GM18505 (cell line): ENCODE measurements around the gene LAIR2.
"Not testable (repeated sequence)": the region's sequence is repeated elsewhere in the genome, so short reads cannot be mapped to it uniquely, and the experiment has no call there.

Experiments
- ATAC-seq: cut with Tn5 transposase; IDR thresholded peaks from one replicate; pipeline ENCODE4 v1.9.1; 2021; ENCODE audit not compliant: unreplicated experiment
- POLR2A ChIP-seq: IDR thresholded peaks from 4 replicates; pipeline ENCODE4 v1.6.1; 2011; ENCODE audit warnings: borderline replicate concordance; ENCODE audit not compliant: insufficient read depth, insufficient read length; ENCODE audit errors: extremely low read depth

The LAIR2 gene

DNA sequence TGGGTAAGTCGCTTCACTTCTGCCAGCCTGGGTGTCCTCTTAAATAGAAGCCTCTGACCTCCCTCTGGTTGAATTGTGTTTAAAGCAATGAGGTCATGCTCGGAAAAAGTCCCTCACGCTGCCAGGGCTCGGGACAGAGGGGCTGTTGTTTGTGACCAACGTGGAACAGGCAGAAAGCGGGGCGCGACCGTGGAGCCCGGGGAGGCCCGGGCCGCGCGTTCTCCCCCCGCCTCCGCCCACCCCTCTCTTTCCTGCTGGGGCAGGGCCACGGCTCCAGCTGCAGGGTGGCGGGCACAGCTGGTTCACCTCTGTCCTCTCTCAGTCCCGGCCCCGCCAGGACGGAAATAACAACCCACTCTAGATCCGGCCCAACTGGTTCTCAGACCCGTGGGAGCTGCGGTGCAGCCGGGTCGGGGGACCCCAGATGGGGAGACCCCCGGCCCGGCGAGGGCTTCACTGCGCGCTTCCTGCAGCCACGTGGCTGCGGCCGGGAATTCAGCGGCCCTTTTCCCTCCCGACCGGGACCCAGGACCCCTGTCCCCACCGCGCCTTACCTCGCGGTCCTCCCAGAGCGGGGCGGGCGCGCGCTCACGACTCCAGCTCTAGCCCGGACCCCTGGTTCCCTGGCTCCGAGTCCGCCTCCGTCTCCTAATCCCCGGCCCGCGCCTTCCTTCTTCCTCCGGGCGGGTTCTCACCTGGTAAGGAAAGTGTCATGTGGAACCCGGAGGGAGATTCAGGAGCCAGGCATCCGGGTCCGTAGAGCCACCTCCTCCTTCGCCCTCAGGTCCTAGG, 31.4 kb upstream of the LAIR2 start:
- ATAC-seq, result no peak
- TF ChIP-seq POLR2A, result no peak

DNA sequence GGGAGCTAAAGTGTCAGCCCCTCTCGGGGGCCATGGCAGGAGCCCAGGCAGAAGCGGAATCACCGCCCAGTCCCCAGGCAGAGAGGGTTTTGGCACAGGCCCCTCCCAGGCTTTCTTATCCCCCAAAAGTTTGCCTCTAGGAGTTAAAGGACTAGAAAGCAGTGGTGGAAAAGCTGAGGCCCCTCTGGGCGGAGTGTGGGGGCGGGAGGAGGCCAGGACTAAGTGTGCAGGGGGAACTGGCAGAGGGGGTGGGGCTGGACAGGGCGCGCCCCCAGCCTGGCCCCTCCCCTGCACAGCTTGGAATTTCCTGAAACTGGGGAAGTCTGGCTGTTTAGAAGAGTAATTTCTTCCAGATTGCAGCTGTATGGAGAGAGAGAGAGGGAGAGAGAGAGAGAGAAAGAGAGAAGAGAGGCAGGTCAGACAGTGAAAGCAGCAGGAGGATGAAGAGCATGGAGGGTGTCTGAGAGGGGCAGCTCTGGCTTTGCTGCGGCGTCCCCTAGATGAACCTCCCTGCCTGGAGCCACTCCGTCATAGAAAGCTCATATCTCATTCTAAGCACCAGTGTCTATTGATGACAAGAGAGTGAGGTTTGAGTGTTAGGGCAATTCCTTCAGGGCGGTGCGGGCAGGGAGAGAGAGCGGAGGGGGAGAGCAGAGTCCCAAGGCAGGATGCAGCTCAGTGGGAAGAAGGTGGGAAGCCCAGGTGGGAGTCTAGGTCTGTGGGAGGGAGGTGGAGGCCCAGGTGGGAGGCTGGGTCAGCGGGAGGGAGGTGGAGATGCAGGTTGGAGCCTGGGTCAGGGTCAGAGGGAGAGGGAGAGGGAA, 29.4 kb upstream of the LAIR2 start, which contains the start of gene CDC42EP5:
Gene CDC42EP5, minus strand, starts transcription at position 226 of the 821 bp plus-strand sequence. CDS start 7,749 bp downstream, outside the sequence.
- no peak for ATAC-seq
- TF ChIP-seq POLR2A, result no peak

DNA sequence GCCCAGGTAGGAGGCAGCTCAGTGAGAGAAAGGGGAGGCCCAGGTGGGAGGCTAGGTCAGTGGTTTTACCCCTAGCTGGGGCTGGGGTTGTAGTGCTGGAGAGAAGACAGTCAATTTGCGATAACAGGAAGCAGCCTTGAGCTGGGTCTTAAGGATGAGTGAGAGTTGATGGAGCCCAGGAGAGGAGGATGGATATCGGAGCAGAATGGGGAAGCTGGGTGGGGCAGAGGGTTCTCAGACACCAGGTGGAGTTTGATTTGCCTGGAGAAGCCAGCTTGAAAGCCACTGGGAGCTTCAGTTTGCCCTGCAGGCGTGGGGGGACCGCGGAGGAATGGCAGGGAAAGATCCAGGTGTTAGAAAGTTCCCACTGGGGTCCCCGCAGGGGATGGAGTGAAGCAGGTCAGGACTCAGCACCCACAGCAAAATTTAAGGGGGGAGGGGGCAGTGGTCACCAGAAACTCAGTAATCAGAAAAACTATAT, 28.7 kb upstream of the LAIR2 start:
- no peak for ATAC-seq
- TF ChIP-seq POLR2A, result no peak

DNA sequence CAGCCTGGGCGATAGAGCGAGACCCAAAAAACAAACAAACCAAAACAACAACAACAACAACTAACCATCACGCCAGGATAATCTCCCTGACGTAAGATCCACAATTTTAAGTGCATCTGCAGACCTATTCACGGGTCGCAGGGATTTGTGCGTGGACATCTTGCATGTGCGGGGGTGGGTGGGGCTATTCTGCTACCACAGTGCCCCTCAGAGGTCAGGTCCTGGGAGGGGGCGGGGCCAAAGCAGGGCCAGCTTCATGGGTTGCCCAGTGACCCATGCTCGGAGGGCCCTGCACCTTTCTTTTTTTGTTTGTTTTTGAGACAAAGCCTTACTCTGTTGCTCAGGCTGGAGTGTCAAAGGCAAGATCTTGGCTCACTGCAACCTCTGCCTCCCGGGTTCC, 26.9 kb upstream of the LAIR2 start:
- no peak for TF ChIP-seq POLR2A
- ATAC-seq, result no peak

DNA sequence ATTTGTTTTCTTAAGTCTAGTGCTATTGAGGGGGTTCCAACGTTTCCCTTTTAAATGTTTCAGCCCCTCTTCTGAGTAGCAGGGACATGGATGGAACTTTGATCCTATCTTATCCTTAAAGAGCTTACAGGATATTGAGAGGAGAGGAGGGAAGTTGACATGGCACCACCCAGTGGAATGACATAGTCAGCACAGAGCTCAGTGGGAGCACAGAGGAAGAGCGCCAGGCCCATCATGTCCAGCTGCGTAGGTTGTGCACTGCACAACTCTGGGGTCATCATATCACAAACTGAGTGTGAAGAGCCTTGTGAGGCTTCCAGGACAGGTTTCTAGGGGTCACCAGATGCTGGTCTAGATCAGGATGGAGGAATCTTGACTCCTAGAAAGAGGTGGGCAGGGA, 25.0 kb upstream of the LAIR2 start:
- no peak for ATAC-seq
- no peak for TF ChIP-seq POLR2A

DNA sequence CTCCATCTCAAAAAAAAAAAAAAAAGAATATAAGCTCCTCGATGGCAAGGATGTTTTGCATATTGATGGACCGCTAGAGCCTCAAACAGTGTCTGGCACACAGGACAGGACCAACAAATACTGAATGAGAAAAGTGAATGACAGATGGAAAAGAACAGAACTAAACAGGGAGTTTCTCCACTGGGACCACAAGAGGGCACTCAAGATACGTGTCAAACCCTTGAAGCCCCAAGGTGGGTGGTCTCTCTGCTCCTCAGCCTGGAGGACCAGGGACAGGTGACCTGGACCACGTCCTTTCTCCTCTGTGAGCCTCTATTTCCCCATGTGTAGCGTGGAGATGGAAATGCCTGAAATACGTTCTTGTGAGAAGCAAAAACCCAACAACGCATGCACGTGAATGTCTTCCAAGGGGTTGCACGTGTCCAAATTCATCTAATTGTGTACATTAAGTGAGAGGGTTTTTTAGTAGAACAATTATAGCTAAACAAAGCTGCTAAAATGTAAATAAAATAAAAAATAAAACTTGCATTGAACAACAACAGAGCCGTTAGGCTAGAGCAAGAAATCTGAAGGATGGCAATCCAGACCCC, 23.9 kb upstream of the LAIR2 start:
- no peak for ATAC-seq
- no peak for TF ChIP-seq POLR2A

DNA sequence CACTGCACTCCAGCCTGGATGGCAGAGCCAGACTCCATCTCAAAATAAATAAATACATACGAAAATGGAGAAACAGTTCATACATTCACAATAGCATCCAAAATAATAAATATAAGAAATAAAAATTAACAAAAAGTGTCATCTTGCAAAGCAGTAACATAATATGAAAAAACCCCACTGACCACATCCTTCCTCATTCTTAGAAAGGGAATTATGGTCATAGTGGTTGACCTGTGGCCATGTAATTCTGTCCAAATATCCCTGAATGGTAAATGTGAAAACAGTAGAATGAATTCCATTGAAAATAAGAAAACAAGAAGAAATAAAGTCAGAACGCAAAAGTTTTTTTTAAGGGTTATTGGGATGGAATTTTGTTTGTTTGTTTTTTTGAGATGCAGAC, 22.6 kb upstream of the LAIR2 start:
- no peak for ATAC-seq
- TF ChIP-seq POLR2A, result no peak

DNA sequence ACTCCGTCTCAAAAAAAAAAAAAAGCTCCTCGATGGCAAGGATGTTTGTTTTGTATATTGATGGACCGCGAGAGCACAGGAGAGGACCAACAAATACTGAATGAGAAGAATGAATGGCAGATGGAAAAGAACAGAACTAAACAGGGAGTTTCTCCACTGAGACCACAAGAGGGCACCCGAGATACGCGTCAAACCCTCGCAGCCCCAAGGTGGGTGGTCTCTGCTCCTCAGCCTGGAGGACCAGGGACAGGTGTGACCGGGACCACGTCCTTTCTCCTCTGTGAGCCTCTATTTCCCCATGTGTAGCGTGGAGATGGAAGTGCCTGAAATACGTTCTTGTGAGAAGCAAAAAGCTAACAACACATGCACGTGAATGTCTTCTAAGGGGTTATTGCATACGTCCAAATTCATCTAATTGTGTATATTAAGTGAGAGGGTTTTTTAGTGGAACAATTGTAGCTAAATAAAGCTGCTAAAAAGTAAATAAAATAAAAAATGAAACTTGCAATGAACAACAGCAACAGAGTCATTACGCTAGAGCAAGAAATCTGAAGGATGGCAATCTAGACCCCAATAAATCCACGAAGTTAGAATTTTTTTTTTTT, 21.2 kb upstream of the LAIR2 start:
- no peak for ATAC-seq
- TF ChIP-seq POLR2A, result no peak

DNA sequence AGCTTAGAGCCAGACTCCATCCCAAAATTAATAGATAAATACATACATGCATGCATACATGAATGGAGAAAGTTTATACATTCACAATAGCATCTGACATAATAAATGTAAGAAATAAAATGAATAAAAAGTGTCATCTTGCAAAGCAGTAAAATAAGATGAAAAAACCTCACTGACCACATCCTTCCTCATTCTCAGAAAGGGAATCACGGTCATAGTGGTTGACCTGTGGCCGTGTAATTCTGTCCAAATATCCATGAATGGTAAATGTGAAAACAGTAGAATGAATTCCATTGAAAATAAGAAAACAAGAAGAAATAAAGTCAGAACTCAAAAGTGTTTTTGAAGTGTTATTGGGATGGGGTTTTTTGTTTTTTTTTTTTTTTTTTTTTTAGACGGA, 19.7 kb upstream of the LAIR2 start:
- no peak for TF ChIP-seq POLR2A
- ATAC-seq, result no peak

DNA sequence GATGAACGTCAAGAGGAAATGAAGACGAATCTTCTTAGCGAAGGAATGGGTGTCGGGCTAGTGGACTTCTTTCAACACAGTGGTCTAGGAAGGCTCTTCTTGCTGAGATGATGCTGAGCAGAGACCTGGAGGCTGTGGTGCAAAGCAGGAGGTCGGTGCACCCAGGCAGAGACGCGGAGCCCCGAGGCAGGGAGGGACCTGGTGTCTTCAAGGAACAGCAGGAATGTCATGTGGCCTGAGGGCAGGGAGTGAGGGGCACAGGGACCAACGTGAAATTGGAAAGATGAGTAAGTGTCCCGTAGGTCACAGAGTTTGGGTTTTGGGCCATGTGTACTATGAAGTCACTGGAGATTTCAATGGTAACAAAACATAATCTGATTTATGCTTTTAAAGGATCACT, 18.2 kb upstream of the LAIR2 start:
- no peak for TF ChIP-seq POLR2A
- no peak for ATAC-seq

DNA sequence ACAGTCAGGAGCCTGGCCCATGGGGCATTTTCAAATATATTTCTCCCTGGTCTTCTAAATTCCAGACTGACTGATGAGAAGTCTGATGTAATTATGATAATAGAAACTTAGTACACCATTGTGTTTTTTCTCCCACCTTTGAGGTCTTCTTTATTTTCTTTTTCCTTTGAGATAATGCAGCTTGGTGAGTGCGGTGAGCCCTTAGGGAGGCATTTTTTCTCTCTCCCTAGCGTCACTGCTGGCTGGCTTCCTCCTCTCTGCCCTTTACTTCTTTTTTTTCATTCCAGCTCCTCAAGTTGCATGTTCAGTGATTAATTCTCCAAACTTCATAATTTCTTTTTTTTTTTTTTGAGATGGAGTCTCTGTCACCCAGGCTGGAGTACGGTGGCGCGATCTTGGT, 16.8 kb upstream of the LAIR2 start:
- no peak for ATAC-seq
- no peak for TF ChIP-seq POLR2A

DNA sequence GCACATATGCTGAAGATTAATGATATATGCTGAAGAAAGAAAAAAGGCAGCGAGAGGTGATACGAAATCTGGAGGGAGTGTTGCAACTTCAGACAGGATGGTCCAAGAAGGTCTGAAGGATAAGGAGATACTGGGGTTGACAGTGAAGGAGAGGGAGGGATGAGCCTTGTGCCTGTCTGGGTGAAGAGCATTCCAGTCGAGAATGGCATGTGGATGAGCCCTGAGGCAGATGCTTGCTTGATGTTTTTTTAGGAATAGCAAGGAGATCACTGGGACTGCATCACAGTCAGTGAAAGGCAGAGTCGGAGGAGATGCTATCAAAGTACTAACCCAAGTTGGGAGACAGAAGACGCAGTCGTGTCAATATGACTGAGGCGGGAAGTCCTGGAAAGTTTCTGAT, 13.3 kb upstream of the LAIR2 start:
- no peak for ATAC-seq
- TF ChIP-seq POLR2A, result no peak

DNA sequence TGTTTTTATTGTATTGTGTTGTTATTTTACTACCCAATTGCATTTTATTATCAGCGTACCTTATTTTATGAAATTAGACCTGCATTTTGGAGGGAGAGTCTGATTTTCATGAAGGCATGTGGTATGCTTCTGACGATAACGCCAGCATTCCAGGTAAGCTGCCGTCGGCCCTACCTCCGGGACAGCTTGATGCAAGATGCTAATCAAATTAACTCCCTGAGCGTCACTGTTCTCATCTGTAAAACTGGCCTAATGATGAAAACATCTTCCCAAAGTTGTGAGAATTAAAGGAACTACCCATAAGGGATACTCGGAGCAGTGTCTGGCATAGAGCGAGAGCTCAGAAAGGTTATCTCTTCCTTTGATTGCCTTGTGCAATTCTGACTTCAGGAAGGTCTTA, 12.9 kb upstream of the LAIR2 start:
- no peak for TF ChIP-seq POLR2A
- ATAC-seq, result no peak

DNA sequence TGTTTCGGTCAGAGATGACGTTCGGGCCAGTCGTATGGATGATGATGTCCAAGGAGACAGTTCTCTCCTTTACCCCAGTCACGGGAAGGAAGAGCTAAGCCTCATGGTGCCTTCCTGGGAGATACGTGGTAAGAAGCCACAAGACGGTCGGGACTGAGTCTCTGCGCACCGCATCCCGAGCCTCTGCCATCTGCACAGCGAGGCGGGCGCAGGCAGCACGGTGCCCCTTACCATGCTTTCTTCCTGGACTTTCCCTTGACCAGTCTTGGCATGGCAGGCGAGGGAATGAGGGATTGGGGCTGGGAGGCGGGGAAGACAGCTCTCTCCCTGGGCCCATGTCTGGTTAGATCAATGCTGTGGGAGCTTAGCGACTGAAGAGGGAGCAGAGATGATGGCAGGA, 10.1 kb upstream of the LAIR2 start:
- TF ChIP-seq POLR2A, result no peak
- ATAC-seq, result no peak

DNA sequence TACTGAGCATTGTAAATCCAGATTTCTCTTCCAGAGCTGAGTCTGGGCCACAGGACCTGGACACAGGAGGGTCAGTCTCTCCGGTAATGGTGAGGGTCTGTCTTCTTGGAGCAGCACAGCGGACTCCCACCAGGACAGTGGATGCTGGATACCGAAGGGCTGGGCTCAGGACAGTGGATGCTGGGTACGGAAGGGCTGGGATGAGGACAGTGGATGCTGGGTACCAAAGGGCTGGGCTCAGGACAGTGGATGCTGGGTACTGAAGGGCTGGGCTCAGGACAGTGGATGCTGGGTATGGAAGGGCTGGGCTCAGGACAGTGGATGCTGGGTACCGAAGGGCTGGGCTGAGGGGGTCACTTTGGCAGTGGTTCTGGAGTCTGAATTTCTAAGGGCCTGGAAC, 9.6 kb upstream of the LAIR2 start:
- ATAC-seq, result not testable (repeated sequence)
